ENCODE data around the gene PDE4B. TPM values are rescaled to one million over a fixed set of nuclear protein-coding genes. Genes with fewer than 3 reads are reported as not detected.

PDE4B gene
- polyA plus RNA-seq, 1 experiment = 17.6 TPM

- no peak overlapping the region for H3K27ac ChIP-seq (ENCODE audit: low read depth, low read length)
- ChIA-PET POLR2A (no interaction called here), CTCF (no interaction called here)
- no peaks in the 10 kb centered on the region for H3K9me3 ChIP-seq (ENCODE audit: control insufficient read depth, insufficient read depth, low read length)
- no peak overlapping the region for H3K4me3 ChIP-seq (ENCODE audit: low read depth, low read length)
- TF ChIP-seq CTCF (IDR thresholded peaks at IDR 0.05; ENCODE audit: low read depth, low read length) = no peak
- no peak for DNase-seq (ENCODE audit: low read depth, low spot score)
- H3K27me3 ChIP-seq (ENCODE audit: control insufficient read depth, insufficient read depth, low read length) = no peaks in the 10 kb centered on the region
These were observed 375.8 kb downstream of the PDE4B start for GRCh38 chr1:66168467-66168887.

DNA sequence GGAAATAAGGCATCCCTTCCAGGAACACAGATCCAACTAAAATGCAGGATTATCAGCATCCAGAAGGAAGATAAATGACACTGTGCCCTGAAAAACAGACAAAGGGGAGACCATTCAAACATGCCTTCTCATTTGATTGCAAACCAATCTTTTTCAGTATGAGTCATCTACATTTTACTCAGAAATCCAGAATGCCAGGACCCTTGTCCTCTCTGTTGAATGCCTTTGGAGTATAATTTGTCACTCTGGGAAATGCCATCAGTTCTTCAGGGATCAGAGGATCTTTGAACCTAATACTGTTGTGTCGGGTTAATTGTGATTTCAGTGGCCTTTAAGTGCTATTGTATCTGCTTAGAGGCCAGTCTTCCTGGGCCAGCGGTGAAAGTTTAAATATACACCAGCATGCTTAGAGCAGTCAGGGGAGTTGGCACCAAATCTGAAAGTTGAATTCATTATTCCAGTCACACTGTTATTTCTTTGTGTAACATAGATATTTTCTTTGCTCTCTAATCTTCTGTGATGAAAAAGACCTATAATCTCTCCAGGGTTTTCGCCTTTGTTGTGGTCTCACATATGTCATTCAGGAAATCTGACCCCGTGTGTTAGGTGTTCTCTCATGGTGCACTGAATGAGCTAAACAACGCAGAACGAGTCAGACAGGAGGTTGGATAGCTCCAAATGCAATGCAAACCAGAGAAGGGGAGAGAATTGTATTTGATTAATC lies 376.4 kb downstream of the PDE4B start:
- H3K27ac ChIP-seq (ENCODE audit: low read depth, low read length) = no peak overlapping the region
- no peak for DNase-seq (ENCODE audit: low read depth, low spot score)
- CTCF ChIA-PET = no interaction called here

GRCh38 chr1:66172272-66172671 lies 379.6 kb downstream of the PDE4B start:
- Histone ChIP-seq H3K27me3 (ENCODE audit: control insufficient read depth, insufficient read depth, low read length) (no peaks in the 10 kb centered on the region), H3K4me3 (ENCODE audit: low read depth, low read length) (no peak overlapping the region), H3K9me3 (ENCODE audit: control insufficient read depth, insufficient read depth, low read length) (no peaks in the 10 kb centered on the region), H3K27ac (ENCODE audit: low read depth, low read length) (no peak overlapping the region)
- TF ChIP-seq CTCF (IDR thresholded peaks at IDR 0.05; ENCODE audit: low read depth, low read length) = no peak
- ChIA-PET POLR2A (no interaction called here), CTCF (interaction anchor here (0.5 to 1.7 kb wide), 2 partner anchors 70 to 1075 kb away, joined by 3 to 7 read pairs; no protein-coding TSS in a partner anchor)
- DNase-seq (ENCODE audit: low read depth, low spot score) = no peak

More for the DNA sequence above, 376.4 kb downstream of the PDE4B start:
- no peaks in the 10 kb centered on the region for H3K27me3 ChIP-seq (ENCODE audit: control insufficient read depth, insufficient read depth, low read length)
- H3K4me3 ChIP-seq (ENCODE audit: low read depth, low read length) = no peak overlapping the region
- TF ChIP-seq CTCF (IDR thresholded peaks at IDR 0.05; ENCODE audit: low read depth, low read length) = no peak
- POLR2A ChIA-PET = no interaction called here
- no peaks in the 10 kb centered on the region for H3K9me3 ChIP-seq (ENCODE audit: control insufficient read depth, insufficient read depth, low read length)

GRCh38 chr1:66175098-66175497 lies 382.4 kb downstream of the PDE4B start:
- ChIA-PET POLR2A (no interaction called here), CTCF (no interaction called here)
- Histone ChIP-seq H3K9me3 (ENCODE audit: control insufficient read depth, insufficient read depth, low read length) (no peaks in the 10 kb centered on the region), H3K27ac (ENCODE audit: low read depth, low read length) (no peak overlapping the region), H3K27me3 (ENCODE audit: control insufficient read depth, insufficient read depth, low read length) (no peaks in the 10 kb centered on the region), H3K4me3 (ENCODE audit: low read depth, low read length) (no peak overlapping the region)
- TF ChIP-seq CTCF (IDR thresholded peaks at IDR 0.05; ENCODE audit: low read depth, low read length) = no peak
- DNase-seq (ENCODE audit: low read depth, low spot score) = no peak

GRCh38 chr1:66175581-66175980 lies 382.9 kb downstream of the PDE4B start:
- CTCF ChIA-PET = interaction anchor here (1.6 to 3.2 kb wide), 2 partner anchors 67 to 271 kb away, joined by 6 to 7 read pairs; no protein-coding TSS in a partner anchor
- no peak for DNase-seq (ENCODE audit: low read depth, low spot score)
- Histone ChIP-seq H3K27me3 (ENCODE audit: control insufficient read depth, insufficient read depth, low read length) (no peaks in the 10 kb centered on the region), H3K4me3 (ENCODE audit: low read depth, low read length) (no peak overlapping the region), H3K27ac (ENCODE audit: low read depth, low read length) (no peak overlapping the region), H3K9me3 (ENCODE audit: control insufficient read depth, insufficient read depth, low read length) (no peaks in the 10 kb centered on the region)
- POLR2A ChIA-PET = no interaction called here
- TF ChIP-seq CTCF (IDR thresholded peaks at IDR 0.05; ENCODE audit: low read depth, low read length) = no peak
